Stomach (tissue), 4 donors: Measurements from ENCODE around the gene NLRC5.

Experiments
- CTCF ChIP-seq, 7 experiments: fragments of 450-650 bp in 4 of 7; fragments of 200-600 bp in 3 of 7; sonication (generic) in 3 of 7; IDR thresholded peaks; one replicate each; pipeline ENCODE4 v1.5.1; 2016 to 2019; ENCODE audit warnings: antibody characterized with exemption in 7 of 7, control low read depth in 2 of 7, mild to moderate bottlenecking in 1 of 7
- POLR2A ChIP-seq, 4 donors: fragments of 450-650 bp; IDR thresholded peaks; one replicate each; pipeline ENCODE4 v1.6.1; 2016; ENCODE audit warnings: antibody characterized with exemption in 4 of 4, control low read depth in 2 of 4, mild to moderate bottlenecking in 1 of 4, moderate library complexity in 1 of 4

- no peak for TF ChIP-seq CTCF (IDR thresholded peaks at IDR 0.05)
- no peak for TF ChIP-seq POLR2A (IDR thresholded peaks at IDR 0.05)
Observed at GRCh38 chr16:57069635-57070370, 80.4 kb downstream of the NLRC5 start.
